Urothelium cell line (cell line): ENCODE data around the gene SYCE3.

Source experiments
- DNase-seq: peaks from one replicate; pipeline ENCODE4 v3.0.0; 2011; ENCODE audit warnings: low spot score, mixed read lengths
- FAIRE-seq: peaks from 2 replicates; lab custom pipeline; 2011; peaks lifted over from hg19 to GRCh38; lab: Jason Lieb, UNC

The SYCE3 gene

GRCh38 chr22:50600967-50601668, 38.4 kb upstream of the SYCE3 start:
- DNase-seq (no peak), FAIRE-seq (no peak)

- DNase-seq: no peak
Measured at GRCh38 chr22:50600538-50600937, 37.8 kb upstream of the SYCE3 start, which contains the start of gene MAPK8IP2. Gene MAPK8IP2 (plus strand): TSS chr22:50600793. CDS start chr22:50600819, 26 bp downstream.

DNA sequence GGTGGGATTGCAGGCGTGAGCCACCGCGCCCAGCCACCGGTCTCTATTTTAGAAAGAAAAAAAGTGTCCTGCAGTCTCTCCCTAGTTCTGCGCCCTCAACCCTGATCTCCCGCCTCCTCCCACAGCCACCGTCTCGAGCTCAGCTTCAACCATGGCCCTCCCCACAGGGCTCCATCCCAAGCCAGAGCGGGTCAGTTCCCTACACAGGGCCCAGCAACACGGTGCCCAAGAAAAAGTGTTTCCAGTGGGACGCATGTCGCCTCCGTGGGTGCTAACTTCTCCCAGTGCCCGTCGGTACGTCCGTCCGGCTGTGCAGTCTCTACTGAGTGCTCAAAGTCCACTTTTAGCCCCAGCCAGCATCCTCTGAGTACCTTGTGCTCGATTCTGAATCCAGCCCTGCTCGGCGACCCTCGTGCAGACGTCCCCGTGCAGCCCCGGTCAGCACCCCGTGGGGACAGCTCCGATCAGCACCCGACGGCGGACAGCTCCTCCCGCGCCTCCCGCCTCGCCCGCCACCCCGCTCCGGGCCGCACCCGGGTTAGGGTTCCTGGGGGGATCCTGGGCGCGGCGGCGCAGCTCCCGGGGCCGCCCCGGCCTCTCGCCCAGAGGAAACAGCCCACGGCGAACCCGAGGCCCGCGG, 37.2 kb upstream of the SYCE3 start:
- DNase-seq (peak; percentile 88), FAIRE-seq (no peak)

More at GRCh38 chr22:50600538-50600937, 37.8 kb upstream of the SYCE3 start, which contains the start of gene MAPK8IP2:
- no peak for FAIRE-seq

DNA sequence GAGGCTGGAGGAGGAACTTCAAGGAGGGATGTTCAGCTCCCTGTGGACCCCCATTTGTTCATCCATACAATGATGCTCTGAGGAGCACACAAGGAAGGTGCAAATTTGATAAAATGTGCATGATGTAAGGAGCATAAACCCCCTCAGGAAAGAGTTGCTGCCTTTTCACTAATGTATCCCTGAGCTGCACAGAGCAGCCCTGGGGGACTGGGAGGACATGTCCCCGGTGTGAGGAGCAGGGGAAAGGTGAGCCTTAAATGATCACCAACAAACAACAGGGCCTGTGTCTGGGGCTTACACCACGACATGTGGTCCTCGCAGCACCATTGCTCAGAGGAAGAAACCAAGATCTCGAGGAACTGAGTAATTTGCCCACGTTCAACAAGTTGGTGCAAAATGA, 34.4 kb upstream of the SYCE3 start:
- DNase-seq: no peak
- FAIRE-seq: no peak

DNA sequence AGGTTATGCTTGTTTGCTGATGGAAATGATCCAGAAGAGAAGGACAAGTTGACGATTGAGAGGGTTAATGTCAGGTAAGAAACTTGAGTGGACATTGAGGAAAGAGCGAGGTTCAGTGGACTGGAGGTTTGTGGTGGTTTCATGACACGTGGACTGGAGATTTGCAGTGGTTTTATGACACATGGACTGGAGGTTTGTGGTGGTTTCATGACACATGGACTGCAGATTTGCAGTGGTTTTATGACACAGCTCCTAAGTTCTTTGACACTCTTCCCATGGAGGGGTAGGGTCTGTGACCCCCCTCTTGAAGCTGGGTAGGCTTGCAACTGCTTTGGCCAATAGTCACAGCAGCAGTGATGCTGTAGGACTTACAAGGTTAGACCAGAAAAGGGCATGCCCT, 32.5 kb upstream of the SYCE3 start:
- DNase-seq (no peak), FAIRE-seq (no peak)

- FAIRE-seq (no peak), DNase-seq (no peak)
Measured at GRCh38 chr22:50587407-50587806, 24.7 kb upstream of the SYCE3 start.

- DNase-seq: no peak
- FAIRE-seq: no peak
Measured at GRCh38 chr22:50586416-50586815, 23.7 kb upstream of the SYCE3 start.

- no peak for DNase-seq
- no peak for FAIRE-seq
Measured at GRCh38 chr22:50585781-50586180, 23.1 kb upstream of the SYCE3 start.

DNA sequence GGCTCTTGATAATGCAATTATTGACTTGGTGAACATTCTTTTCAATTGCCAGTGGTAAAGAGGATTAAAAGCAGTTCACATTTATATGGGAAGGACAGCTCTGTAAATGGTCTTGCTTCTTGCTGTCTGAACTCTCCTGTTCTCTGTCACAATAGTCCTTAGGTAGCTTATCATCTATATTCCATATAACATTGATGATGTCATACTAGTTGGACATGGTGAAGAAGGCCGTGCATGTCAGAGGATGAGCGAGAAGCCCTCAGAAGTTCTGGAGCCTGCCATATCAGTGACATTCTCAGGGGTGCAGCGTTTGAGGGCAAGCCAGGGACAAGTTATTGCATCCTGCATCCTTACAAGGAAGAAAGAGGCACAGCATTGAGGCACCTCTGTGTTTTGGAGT, 22.5 kb upstream of the SYCE3 start:
- DNase-seq: no peak
- peak; percentile 5 for FAIRE-seq

DNA sequence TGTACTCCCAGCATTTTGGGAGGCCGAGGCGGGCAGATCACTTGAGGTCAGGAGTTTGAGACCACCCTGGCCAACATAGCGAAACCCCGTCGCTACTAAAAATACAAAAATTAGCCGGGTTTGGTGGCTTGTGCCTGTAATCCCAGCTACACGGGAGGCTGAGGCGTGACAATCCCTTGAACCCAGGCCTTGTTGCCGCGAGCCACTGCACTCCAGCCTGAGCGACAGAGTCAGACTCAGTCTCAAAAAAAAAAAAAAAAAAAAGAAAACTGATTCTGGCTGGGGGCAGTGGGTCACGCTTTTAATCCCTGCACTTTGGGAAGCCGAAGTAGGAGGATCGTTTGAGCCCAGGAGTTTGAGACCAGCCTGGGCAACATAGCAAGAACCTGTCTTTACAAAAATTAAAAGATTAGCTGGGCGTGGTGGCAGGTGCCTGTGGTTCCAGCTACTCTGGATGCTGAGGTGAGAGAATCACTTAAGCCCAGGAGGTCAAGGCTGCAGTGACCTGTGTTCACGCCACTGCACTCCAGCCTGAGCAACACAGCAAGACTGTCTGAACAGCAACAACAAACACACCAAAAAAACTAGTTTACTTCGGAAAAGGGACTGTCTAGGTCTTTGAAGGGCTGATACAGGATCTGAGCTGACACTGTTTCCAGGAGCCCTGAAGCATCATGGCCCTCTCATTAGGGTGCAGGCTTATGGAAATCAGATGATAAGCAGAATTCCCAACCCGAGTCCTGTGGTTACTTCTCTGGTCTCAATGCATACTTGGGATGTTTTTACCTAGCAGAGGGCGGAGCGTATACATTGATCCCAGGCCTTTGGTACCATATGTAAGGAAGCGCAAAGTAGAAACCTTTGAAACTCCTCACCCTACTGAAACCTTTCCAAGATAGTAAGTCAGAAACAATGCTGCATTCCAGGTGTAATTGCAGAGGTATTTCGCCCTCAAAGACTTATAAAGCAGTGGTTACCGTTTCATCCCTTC, 21.7 kb upstream of the SYCE3 start:
- FAIRE-seq (no peak), DNase-seq (no peak)

DNA sequence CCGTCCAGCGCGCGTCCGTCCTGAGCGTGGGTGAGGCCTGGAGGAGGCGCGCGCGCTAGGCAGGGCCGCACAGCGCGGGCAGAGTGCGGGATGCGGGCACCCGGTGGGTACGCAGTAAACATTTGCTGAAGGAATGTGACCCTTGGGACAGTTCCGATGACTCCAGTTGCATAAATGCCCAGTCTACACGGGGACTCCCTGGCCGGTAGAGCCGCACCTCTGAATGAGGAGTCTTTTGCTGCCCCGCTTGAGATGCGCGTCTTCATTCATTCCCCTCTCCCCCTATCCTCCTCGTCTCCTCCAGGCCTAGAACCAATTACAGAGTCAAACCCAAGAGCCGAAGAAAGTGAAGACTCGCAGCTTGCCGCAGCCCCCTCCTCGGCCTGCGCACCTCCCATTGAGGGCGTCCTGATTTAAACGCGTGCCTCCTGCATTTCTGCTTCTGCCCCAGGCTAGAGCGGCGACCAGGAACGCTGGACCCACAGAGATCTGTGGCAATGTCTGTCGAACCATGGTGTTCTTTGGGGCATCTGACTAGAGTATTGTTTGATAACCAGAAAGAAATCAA, 20.7 kb upstream of the SYCE3 start:
- no peak for FAIRE-seq
- no peak for DNase-seq

- DNase-seq (peak; percentile 99), FAIRE-seq (peak; percentile 82)
Measured at GRCh38 chr22:50582493-50583293, 20.0 kb upstream of the SYCE3 start, which contains the start of gene CHKB. Gene CHKB (minus strand): TSS chr22:50582849. CDS start chr22:50582781, 68 bp downstream.

DNA sequence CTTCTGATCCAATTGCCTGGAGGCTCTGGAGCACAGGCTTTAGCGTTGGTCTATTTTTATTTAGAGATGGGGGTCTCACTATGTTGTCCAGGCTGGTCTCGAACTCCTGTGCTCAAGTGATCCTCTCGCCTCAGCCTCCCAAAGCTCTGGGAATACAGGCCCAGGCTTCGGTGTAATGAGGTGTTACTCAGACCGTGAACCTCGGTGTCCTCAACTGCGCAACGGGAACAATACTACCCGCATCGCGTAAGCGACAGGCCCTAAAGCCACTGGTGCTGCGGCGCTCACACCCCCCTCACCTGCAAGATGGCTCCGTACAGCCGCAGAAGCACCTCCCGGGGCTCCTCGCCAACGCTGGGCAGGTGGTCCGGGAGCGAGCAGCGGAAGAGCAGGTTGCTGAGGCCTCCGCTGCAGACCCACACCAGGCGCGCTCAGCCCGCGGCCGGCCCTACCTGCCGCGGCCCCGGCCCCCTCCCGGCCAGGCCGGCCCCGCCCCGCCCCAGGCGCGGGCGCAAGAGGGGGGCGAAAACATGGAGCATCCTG, 19.3 kb upstream of the SYCE3 start:
- FAIRE-seq: peak; percentile 44
- DNase-seq: no peak

DNA sequence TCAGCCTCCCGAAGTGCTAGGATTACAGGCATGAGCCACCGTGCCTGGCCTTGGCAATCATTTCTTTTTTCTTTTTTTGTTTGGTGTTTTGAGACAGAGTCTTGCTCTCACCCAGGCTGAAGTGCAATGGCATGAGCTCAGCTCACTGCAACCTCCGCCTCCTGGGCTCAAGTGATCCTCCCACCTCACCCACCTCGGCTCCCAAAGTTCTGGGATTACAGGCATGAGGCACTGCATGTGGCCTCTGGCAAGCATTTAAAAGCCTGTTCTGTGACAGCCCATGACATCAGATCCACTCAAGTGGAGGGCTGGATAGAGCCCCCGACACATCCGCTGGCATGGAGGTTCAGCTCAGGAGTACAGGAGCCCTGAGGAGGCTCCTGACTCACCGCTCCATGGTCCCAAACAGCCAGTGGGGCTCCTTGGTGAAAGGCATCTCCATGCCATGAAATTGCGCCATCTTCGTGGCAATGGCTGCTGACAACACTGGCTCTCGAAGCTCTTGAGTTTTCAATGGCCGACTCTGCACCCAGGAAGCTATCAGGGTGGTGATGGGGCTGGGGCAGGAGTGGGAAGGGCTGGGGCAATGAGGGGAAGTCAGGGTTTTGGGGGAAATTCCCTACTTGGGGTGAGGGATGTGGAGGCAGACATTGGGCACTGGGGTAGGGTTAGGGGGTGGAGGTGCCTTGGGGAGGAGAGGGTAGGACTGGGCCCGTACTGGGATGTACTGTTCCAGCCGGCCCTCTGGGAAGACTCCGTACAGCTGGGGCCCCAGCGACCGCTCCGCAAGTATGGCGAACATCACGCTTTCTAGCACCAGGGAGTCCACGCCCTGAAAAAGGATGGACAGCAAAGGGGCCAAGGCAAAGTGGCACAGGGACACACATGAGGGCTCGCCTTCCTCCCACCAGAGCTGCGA, 18.6 kb upstream of the SYCE3 start:
- FAIRE-seq: no peak
- DNase-seq: no peak

- DNase-seq: no peak
- no peak for FAIRE-seq
Measured at GRCh38 chr22:50579752-50580151, 17.0 kb upstream of the SYCE3 start.

GRCh38 chr22:50578776-50579310, 16.1 kb upstream of the SYCE3 start:
- DNase-seq (no peak), FAIRE-seq (no peak)

GRCh38 chr22:50577987-50578775, 15.5 kb upstream of the SYCE3 start, which contains the start of gene CPT1B:
Gene CPT1B (minus strand): TSS chr22:50578427. CDS start chr22:50577915, 512 bp downstream.
- DNase-seq (no peak), FAIRE-seq (no peak)

DNA sequence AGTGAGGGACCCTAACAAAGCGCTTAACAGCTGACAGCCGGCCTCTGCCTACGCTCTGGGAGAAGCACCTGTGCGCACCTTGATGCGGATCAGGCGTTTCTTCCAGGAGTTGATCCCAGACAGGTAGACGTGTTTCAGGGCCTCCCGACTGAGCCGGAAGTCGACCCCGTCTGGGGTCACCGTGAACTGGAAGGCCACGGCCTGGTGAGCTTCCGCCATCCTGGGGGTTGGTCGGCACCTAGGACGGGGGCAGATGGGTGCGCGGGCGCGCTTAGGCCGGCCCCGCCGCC, 14.9 kb upstream of the SYCE3 start:
- no peak for DNase-seq
- no peak for FAIRE-seq
